ENCODE data around the gene CLDND1.
A peak's percentile ranks its signal among the peaks of the same experiment; 100 is the strongest.
"Not testable (repeated sequence)": the region's sequence is repeated elsewhere in the genome, so short reads cannot be mapped to it uniquely, and the experiment has no call there.

Gene CLDND1

DNA sequence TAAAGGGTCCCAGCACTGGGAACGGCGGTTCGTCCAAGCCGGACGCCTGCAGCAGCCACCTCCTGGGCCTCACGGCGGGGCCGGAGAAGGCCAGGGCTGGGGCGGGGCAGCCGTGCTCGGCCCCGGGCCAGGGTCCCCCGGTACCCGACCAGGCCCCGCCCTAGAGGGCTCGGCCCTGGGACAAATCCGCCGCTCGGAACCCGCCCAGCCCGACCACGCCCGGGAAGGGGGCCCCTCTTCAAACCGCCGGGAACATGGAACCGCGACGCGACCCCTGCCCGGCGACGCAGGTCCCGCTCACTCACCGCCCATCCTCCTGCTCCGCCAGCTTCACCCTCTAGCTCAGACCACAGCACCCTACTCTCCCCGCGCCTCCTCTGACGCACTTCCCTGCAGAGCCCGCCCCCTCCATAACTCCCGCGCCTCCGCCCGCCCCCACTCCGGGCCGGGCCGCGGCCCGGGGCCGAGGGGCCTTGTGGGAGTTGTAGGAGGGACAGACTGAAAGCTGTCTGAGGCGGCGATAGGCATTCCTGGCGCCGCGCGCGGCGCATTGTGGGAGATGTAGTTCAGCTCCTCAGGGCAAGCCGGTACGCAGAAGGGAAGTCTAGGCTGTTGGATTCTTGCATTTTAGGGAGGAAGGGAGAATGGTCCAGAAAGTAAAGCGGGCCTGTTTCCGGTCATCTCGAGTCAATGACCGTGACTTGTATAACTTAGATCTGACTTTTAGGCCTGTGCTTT is at the start of gene CLDND1:
Gene CLDND1, minus strand, starts transcription at position 359 of the 738 bp plus-strand sequence. CDS start 1,478 bp downstream, outside the sequence.
- peak; percentile 99 for DNase-seq

GRCh38 chr3:98568402-98568801 is 45.7 kb upstream of the CLDND1 start:
- DNase-seq = no peak

DNA sequence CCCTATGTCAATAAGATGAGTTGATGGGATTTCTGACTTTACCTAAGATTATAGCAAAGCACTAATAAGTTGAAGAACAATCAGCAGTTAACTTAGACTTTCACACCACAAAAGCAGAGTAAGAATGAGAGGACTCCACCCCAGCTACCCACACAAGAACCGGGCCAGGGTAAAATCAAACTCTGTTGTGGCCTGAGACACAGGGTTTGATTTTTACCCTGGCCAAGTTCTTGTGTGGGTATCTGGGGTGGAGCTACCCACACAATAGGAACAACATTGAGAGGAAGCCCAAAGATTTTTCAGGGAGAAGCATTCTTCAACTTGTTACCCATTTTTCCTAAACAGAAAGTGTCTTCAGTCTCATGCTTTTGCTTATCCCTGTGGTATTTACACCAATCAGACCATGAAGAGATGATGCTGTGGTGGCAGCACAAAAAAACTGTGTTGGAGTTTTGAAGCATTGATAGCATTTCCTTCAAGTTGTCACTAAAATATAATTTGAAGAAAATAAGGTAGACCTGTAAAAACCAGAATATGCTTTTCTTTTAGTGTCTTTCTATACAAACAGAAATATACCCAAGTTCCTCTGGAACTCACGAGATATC is 45.1 kb upstream of the CLDND1 start:
- DNase-seq = no peak

DNA sequence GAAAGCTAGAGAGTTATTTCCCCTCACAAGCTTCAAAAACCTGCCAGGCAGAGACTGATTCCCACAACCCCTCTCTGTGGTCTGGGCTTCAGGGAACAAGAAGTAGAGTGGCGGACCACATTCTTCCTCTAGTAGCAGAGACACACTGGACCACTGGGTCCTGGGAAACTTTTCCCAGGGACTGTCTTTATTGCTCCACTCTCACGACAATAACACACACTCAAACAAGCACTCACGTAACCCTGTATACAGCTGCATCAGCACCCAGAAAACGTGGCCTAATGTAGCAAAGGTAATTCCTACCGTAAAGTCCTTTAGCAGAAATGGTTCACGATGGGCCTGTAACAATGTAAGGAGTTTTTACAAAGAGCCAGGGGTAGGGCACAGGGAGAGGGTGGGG is 43.1 kb upstream of the CLDND1 start:
- peak; percentile 66 for DNase-seq

DNA sequence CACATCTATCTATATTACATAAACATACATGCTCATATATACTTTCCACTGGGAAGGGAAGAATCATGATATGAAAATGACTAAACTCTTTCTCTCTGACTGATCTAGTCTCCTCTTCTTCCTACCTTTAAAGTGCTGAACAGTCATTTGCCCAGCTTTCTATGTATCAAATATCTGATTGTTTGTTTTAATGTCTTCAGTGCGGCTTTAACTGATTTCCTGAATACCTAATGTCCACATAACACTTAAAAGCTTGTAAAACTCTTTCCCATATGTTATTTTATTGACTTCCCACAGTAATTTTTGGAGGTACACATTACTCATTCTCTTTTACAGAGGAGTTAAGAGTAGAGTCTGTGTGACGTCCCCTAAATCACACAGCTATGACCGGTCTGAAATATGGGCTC is 42.5 kb upstream of the CLDND1 start:
- DNase-seq = no peak

DNA sequence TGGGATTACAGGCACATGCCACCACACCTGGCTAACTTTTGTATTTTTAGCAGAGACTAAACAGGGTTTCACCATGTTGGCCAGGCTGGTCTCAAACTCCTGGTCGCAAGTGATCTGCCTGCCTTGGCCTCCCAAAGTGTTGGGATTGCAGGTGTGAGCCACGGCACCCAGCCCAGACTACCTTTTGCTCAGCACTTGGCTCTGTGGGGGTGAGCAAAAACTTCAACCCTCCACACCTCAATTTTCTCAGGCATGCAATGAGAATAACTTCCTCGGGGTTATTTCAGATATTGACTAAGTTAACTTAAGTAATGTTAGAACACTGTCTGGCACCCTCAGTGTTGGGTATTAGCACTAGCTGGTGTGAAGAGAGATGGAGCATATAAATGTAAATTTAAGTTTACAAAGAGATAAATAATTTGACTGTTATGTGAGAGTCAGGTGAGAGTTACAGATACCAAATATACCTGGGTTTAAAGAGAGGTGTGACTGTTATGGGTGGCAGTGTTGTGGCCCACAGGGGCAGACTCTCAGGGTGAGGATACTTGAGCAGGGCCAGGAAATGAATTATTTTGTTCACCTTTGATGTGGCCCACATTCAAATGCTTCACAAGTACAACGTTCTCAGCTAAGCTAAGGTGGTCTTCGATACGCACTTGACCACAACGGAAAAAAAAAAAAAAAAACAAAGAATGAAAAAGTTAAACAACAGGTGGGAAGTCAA is 41.7 kb upstream of the CLDND1 start:
- DNase-seq = no peak

- DNase-seq = no peak
Measured at GRCh38 chr3:98563661-98564281, 41.1 kb upstream of the CLDND1 start.

DNA sequence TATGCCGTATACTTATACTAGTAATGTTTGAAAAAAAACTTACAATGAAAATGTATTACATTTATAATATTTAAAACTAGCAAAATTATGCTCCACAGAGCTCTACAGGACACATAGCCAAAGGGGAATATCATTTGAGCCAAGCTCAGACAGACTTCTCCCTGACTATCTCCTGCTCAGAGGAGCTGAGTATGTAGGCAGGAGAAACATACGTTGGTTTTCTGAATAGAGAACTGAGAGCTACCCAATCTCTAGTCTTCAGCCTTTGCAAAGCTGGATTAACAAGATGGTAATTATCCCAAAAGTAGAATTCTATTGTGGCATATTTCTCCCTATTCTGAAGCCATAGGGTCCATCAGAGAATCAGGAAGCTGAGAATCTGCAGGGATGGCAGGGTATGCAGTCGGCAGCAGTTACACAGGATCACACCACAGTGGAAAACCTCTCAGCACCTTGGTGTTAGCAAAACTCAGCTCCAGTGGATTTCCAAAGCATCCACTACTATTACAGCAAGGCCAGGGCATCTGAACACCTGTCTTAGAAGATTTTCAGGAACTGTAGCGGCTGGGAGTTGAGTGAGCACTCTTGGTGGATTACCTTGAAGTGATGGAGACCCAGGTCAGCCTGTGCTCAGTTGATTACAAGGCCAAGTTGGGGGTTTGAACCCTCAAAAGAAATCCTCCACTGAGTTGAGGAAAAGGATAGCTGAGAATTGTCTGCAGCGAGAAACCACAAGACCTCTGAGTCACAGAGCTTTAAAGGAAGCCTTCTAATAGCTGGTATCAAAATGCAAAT is 39.2 kb upstream of the CLDND1 start:
- DNase-seq = no peak

DNA sequence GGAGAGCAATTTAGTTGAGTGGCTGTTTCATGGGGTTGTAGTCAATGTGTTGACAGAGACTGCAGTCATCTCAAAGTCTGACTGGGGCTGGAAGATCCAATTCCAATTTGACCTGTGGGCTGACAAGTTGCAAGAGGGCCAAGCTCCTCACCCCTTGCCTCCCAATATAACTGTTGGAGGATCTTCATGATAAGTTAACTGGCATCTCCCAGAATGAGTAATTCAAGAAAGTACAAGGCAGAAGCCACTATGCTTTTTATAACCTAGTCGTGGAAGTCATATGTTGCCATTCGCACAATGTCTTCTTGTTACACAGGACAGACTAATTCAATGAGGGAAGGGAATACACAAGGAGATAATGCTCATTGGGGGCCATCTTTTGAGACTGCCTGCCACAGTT is 38.2 kb upstream of the CLDND1 start:
- no peak for DNase-seq

- DNase-seq = not testable (repeated sequence)
Measured at GRCh38 chr3:98559769-98560168, 37.1 kb upstream of the CLDND1 start.

- no peak for DNase-seq
Measured at GRCh38 chr3:98558100-98558827, 35.6 kb upstream of the CLDND1 start.

GRCh38 chr3:98557324-98558010 is 34.8 kb upstream of the CLDND1 start:
- DNase-seq = no peak

GRCh38 chr3:98556164-98557130 is 33.7 kb upstream of the CLDND1 start:
- DNase-seq = no peak

DNA sequence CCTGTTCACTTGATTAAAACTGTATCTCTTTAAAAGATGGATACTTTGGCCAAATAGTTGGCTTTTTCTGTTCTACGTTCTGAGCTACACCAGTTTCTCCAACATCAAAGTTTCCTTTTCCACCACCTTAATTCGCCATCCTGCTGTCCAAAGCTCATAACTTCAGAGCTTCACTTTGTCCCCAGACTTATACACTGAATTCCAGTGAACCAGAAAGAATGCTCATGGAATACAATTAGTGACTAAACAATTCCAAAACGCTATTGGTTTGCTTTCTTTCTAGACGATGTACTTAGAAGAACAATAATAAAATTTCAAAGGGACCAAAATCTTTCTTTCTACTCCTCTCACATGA is 32.3 kb upstream of the CLDND1 start:
- DNase-seq = no peak

- DNase-seq = no peak
Measured at GRCh38 chr3:98554580-98554979, 31.9 kb upstream of the CLDND1 start.

- DNase-seq = no peak
Measured at GRCh38 chr3:98553753-98554152, 31.1 kb upstream of the CLDND1 start.

DNA sequence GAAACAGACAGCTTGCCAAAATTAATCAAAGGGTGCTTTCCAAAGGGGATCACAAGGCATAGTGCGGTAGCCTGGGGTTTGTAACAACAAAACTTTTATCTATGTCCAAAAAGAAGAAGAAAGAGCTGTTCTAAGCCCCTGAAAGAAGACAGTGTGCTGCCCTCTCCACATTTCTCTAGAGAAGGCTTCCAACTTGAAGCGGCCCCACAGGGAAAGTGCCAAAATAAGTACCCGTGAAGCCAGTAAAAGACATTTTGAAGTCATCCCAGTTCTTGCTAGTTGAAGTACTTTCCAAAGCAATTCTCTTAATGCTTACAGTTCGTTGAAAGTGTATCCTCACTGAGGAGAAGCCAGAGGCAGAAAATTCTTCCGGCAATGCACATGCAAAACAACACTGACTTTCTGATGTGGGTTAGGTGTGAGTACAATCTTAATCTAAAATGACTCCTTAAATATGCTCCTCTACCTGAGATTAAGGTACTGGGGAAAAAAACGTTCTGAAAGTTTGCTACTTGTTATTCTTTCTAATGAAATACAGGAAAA is 30.4 kb upstream of the CLDND1 start:
- DNase-seq = no peak

GRCh38 chr3:98552232-98553020 is 29.7 kb upstream of the CLDND1 start:
- no peak for DNase-seq

DNA sequence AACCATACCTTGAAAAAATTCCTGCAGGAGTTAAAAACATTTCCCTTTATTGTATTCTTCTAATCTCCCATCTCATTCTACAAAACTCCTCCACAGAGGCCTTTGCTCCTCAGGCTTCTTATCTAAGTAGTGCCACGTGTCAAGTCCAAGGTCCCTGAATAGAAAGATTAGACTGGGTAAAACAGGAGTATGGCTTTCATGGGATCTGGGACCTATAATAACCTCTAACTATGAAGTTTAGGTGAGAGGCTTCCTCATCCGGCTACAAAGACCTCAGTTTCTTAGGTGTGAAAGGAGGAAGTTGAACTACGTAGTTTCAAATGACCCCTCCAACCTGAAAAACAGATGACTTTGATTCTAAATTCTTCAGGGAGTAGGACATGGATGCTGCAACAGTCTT is 29.1 kb upstream of the CLDND1 start:
- DNase-seq = no peak

Data from islet precursor cell (in vitro differentiated cells).